ENCODE data around the gene IFI35. TPM values are rescaled to one million over a fixed set of nuclear protein-coding genes. Genes with fewer than 3 reads are reported as not detected.
A peak's percentile ranks its signal among the peaks of the same experiment; 100 is the strongest.

IFI35 gene
- total RNA-seq, 1 donor from 2014 or later, result 0.79 TPM

GRCh38 chr17:43020030-43020621, 13.5 kb downstream of the IFI35 start:
- DNase-seq (ENCODE audit: low read depth) (no peak), FAIRE-seq (peak; percentile 7)
- Histone ChIP-seq H3K36me3 (ENCODE audit: control insufficient read depth, insufficient read depth, low read length) (peaks cover 17% of the 10 kb centered on the region), H3K27me3 (ENCODE audit: control insufficient read depth, insufficient read depth, low read length) (no peaks in the 10 kb centered on the region), H3K4me3 (ENCODE audit: low read depth, low read length) (no peak overlapping the region)
- TF ChIP-seq, protein P1, sequence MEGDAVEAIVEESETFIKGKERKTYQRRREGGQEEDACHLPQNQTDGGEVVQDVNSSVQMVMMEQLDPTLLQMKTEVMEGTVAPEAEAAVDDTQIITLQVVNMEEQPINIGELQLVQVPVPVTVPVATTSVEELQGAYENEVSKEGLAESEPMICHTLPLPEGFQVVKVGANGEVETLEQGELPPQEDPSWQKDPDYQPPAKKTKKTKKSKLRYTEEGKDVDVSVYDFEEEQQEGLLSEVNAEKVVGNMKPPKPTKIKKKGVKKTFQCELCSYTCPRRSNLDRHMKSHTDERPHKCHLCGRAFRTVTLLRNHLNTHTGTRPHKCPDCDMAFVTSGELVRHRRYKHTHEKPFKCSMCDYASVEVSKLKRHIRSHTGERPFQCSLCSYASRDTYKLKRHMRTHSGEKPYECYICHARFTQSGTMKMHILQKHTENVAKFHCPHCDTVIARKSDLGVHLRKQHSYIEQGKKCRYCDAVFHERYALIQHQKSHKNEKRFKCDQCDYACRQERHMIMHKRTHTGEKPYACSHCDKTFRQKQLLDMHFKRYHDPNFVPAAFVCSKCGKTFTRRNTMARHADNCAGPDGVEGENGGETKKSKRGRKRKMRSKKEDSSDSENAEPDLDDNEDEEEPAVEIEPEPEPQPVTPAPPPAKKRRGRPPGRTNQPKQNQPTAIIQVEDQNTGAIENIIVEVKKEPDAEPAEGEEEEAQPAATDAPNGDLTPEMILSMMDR (IDR thresholded peaks at IDR 0.05; ENCODE audit: insufficient read depth, low read length, severe bottlenecking), result no peak

- peak overlapping the region; percentile 84 for H3K4me3 ChIP-seq (ENCODE audit: low read depth, low read length)
- H3K36me3 ChIP-seq (ENCODE audit: control insufficient read depth, insufficient read depth, low read length), result peaks cover 11% of the 10 kb centered on the region
- TF ChIP-seq, protein P1 (IDR thresholded peaks at IDR 0.05; ENCODE audit: insufficient read depth, low read length, severe bottlenecking), result no peak
- no peaks in the 10 kb centered on the region for H3K27me3 ChIP-seq (ENCODE audit: control insufficient read depth, insufficient read depth, low read length)
- DNase-seq (ENCODE audit: low read depth) (peak; percentile 38), FAIRE-seq (no peak)
Measured at GRCh38 chr17:43020789-43021740, 14.5 kb downstream of the IFI35 start.

- no peaks in the 10 kb centered on the region for H3K27me3 ChIP-seq (ENCODE audit: control insufficient read depth, insufficient read depth, low read length)
- peak; percentile 60 for DNase-seq (ENCODE audit: low read depth)
- peak within 1 kb of the TSS; percentile 84 for H3K4me3 ChIP-seq (ENCODE audit: low read depth, low read length)
- FAIRE-seq, result no peak
- TF ChIP-seq, protein P1 (IDR thresholded peaks at IDR 0.05; ENCODE audit: insufficient read depth, low read length, severe bottlenecking), result no peak
- peaks cover 7% of the 10 kb centered on the region for H3K36me3 ChIP-seq (ENCODE audit: control insufficient read depth, insufficient read depth, low read length)
Measured at GRCh38 chr17:43021741-43022512, 15.3 kb downstream of the IFI35 start, which contains the start of gene VAT1. VAT1 (minus strand) TSS chr17:43022385; CDS start chr17:43022322, 63 bp downstream.

DNA sequence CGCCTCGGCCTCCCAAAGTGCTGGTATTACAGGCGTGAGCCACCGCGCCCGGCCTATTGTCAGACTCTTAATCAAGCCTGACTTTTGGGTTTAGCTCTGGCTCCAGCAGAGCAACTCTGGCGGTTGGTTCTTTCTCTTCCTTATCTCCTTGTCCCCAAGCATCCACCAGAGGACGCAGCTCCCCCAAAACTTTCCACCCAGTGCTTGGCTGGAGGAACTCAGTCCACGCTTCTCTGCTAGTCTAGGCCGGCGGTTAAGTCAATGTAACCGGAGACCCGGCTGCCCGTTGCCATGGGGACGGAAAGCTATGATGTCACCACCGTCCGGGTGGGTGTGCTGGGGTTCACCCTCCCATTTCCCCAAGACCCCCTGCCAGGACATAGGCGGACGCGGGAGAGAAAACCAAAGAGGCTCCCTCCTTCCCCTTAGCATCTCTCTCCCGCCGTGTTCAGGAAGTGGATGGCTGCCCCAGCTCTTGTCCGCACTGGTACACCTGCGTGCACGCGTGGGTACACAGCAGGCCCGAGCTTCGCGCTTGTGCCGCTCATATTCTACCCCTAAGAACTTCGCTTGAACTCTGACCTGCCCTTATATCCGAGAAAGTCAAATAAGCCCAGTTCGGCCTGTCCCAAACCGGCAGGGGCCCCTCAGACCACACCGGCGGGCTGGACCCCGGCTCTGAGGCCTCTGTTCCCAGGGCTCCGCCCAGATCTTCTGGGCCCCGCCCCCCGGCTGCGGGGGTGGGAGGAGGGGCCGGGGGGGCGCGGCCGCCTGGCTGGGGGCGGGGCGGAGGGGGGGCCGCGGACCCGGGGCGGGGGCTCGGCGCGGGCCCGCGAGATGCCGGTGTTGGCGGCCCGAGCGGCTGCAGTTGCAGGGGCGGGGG, 18.1 kb downstream of the IFI35 start, which contains the start of gene RND2:
Gene RND2 (plus strand): TSS at position 825 of the 883 bp plus-strand sequence. CDS start 117 bp downstream, outside the sequence.
- Histone ChIP-seq H3K36me3 (ENCODE audit: control insufficient read depth, insufficient read depth, low read length) (no peaks in the 10 kb centered on the region), H3K4me3 (ENCODE audit: low read depth, low read length) (peak within 1 kb of the TSS; percentile 49), H3K27me3 (ENCODE audit: control insufficient read depth, insufficient read depth, low read length) (no peaks in the 10 kb centered on the region)
- FAIRE-seq, result no peak
- peak; percentile 80 for DNase-seq (ENCODE audit: low read depth)
- TF ChIP-seq, protein P1 (IDR thresholded peaks at IDR 0.05; ENCODE audit: insufficient read depth, low read length, severe bottlenecking), result peak; percentile 77

- H3K4me3 ChIP-seq (ENCODE audit: low read depth, low read length), result peak overlapping the region; percentile 19
- DNase-seq (ENCODE audit: low read depth), result no peak
Measured at GRCh38 chr17:43025290-43025657, 18.7 kb downstream of the IFI35 start.

More at GRCh38 chr17:43025290-43025657, 18.7 kb downstream of the IFI35 start:
- TF ChIP-seq, protein P1 (IDR thresholded peaks at IDR 0.05; ENCODE audit: insufficient read depth, low read length, severe bottlenecking), result no peak
- no peaks in the 10 kb centered on the region for H3K36me3 ChIP-seq (ENCODE audit: control insufficient read depth, insufficient read depth, low read length)
- no peaks in the 10 kb centered on the region for H3K27me3 ChIP-seq (ENCODE audit: control insufficient read depth, insufficient read depth, low read length)
- FAIRE-seq, result no peak

Data from bronchial epithelial cell (primary cell).